Raji (cell line): ENCODE measurements around the gene POU6F1.

ENCODE experiments used
- POLR2A ChIP-seq: IDR thresholded peaks from 2 replicates; pipeline ENCODE4 v1.6.1; 2011; ENCODE audit warnings: low read depth, low read length, control low read depth; ENCODE audit not compliant: insufficient read depth

The POU6F1 gene

GRCh38 chr12:51234530-51234929 lies 16.7 kb upstream of the POU6F1 start:
- TF ChIP-seq POLR2A = no peak

GRCh38 chr12:51232642-51233041 lies 14.8 kb upstream of the POU6F1 start:
- TF ChIP-seq POLR2A = no peak

GRCh38 chr12:51229116-51229809 lies 11.4 kb upstream of the POU6F1 start:
- no peak for TF ChIP-seq POLR2A

- no peak for TF ChIP-seq POLR2A
These were observed 10.1 kb upstream of the POU6F1 start for GRCh38 chr12:51227962-51228361.

GRCh38 chr12:51225771-51226170 lies 7.9 kb upstream of the POU6F1 start:
- TF ChIP-seq POLR2A = no peak

- no peak for TF ChIP-seq POLR2A
These were observed 7.4 kb upstream of the POU6F1 start for GRCh38 chr12:51225234-51225633.

GRCh38 chr12:51224625-51225024 lies 6.8 kb upstream of the POU6F1 start:
- TF ChIP-seq POLR2A = no peak

GRCh38 chr12:51222461-51222860 lies 4.6 kb upstream of the POU6F1 start:
- TF ChIP-seq POLR2A = no peak

GRCh38 chr12:51219322-51219721 lies 1.5 kb upstream of the POU6F1 start:
- no peak for TF ChIP-seq POLR2A

GRCh38 chr12:51218607-51219161 lies 822 bp upstream of the POU6F1 start:
- no peak for TF ChIP-seq POLR2A

- no peak for TF ChIP-seq POLR2A
These were observed 512 bp downstream of the POU6F1 start for GRCh38 chr12:51217133-51217967.

- TF ChIP-seq POLR2A = no peak
These were observed 1.2 kb downstream of the POU6F1 start for GRCh38 chr12:51216642-51217041.

GRCh38 chr12:51214895-51215294 lies 3.0 kb downstream of the POU6F1 start:
- no peak for TF ChIP-seq POLR2A

- TF ChIP-seq POLR2A = no peak
These were observed 7.0 kb downstream of the POU6F1 start for GRCh38 chr12:51210690-51211395.

- TF ChIP-seq POLR2A = no peak
These were observed 8.6 kb downstream of the POU6F1 start for GRCh38 chr12:51209259-51209658.

GRCh38 chr12:51208016-51208660 lies 9.7 kb downstream of the POU6F1 start:
- no peak for TF ChIP-seq POLR2A

GRCh38 chr12:51205350-51205749 lies 12.5 kb downstream of the POU6F1 start:
- no peak for TF ChIP-seq POLR2A
